ENCODE results near the gene CRIP2.

DNA sequence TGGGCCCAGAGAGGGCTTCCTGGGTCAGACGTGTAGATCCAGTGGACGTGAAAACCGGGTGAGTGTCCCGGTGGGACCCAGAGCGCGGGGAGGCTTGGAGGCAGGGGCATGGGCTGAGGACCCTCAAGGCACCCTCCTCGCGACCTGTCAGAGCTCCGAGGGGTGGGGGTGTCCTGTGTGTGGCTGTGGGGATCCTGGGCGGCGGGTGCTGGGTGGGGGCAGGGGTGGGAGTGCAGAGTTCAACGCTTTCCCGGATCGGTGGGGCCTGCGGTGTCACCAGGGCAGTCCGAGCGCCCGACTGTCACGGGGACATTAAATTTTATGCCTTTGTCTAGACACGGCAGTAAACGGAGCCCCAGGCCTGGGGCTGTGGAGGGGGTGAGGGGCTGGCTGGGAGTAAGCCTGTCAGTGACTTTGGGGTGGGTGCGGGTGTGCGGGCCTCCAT is 52.8 kb downstream of the CRIP2 start:
- TF ChIP-seq, protein P1, sequence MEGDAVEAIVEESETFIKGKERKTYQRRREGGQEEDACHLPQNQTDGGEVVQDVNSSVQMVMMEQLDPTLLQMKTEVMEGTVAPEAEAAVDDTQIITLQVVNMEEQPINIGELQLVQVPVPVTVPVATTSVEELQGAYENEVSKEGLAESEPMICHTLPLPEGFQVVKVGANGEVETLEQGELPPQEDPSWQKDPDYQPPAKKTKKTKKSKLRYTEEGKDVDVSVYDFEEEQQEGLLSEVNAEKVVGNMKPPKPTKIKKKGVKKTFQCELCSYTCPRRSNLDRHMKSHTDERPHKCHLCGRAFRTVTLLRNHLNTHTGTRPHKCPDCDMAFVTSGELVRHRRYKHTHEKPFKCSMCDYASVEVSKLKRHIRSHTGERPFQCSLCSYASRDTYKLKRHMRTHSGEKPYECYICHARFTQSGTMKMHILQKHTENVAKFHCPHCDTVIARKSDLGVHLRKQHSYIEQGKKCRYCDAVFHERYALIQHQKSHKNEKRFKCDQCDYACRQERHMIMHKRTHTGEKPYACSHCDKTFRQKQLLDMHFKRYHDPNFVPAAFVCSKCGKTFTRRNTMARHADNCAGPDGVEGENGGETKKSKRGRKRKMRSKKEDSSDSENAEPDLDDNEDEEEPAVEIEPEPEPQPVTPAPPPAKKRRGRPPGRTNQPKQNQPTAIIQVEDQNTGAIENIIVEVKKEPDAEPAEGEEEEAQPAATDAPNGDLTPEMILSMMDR (IDR thresholded peaks at IDR 0.05), result no peak
- TF ChIP-seq EZH2 (IDR thresholded peaks at IDR 0.05; ENCODE audit: borderline replicate concordance, insufficient read depth, low read depth, low read length, poor library complexity, severe bottlenecking), result peak; percentile 33

All from B cell (primary cell).